Left lung (tissue), 10 donors: ENCODE measurements around the gene CHMP1A. TPM values are rescaled to one million over a fixed set of nuclear protein-coding genes. Genes with fewer than 3 reads are reported as not detected.
A peak's percentile ranks its signal among the peaks of the same experiment; 100 is the strongest.

Source experiments
- ATAC-seq: fragments of 200-7000 bp; cut with Tn5 transposase; one replicate; pipeline ENCODE4 v1.9.1; 2020; ENCODE audit warnings: moderate library complexity
- DNase-seq, 4 donors: peaks; one replicate each; pipeline ENCODE4 v3.0.0-alpha.2; 2013 to 2020
- H3K27ac ChIP-seq, 2 donors: fragments of 200-600 bp; sonication (generic) in 1 of 2; one replicate each; pipeline versions ENCODE4 v1.5.0 to v1.8.0; 2020 to 2021
- H3K27me3 ChIP-seq, 2 donors: fragments of 200-600 bp; sonication (generic) in 1 of 2; one replicate each; pipeline versions ENCODE4 v1.5.0 to v1.8.0; 2020 to 2021
- H3K36me3 ChIP-seq, 2 donors: fragments of 200-600 bp; sonication (generic) in 1 of 2; one replicate each; pipeline versions ENCODE4 v1.5.0 to v1.8.0; 2020 to 2021
- H3K4me1 ChIP-seq, 2 donors: fragments of 200-600 bp; one replicate each; pipeline ENCODE4 v1.8.0; 2021
- H3K4me3 ChIP-seq, 2 donors: fragments of 200-600 bp; sonication (generic) in 1 of 2; one replicate each; pipeline versions ENCODE4 v1.5.0 to v1.8.0; 2020 to 2021; ENCODE audit warnings: mild to moderate bottlenecking in 1 of 2
- H3K9me3 ChIP-seq, 2 donors: fragments of 200-600 bp; sonication (generic) in 1 of 2; one replicate each; pipeline versions ENCODE4 v1.5.0 to v1.8.0; 2020 to 2021
- CTCF ChIP-seq, 2 donors: fragments of 200-600 bp; sonication (generic) in 1 of 2; IDR thresholded peaks; one replicate each; pipeline versions ENCODE4 v1.5.0 to v1.8.0; 2021; ENCODE audit warnings: antibody characterized with exemption in 2 of 2
- intact Hi-C, 2 donors: fragments of 100-400 bp; cut with DNase I; formaldehyde crosslinking; loops; one replicate each; pipeline versions ENCODE4 v1.11.2 to v1.14.2; 2022
- polyA plus RNA-seq, 6 donors: library from polyadenylated mRNA; unstranded; fragments of 120-200 nt; gene quantifications; one replicate each; pipeline ENCODE4 v1.2.1, GENCODE V29; 2013; ENCODE audit not compliant: insufficient read length in 6 of 6
- total RNA-seq, 2 donors: library from RNA; stranded (reverse); fragmentation: NEBNext Ultra II Directional; extraction: Animal tissue kit (Norgen Biotek cat#: 25700); gene quantifications; one replicate each; pipeline ENCODE4 v1.2.1, GENCODE V29; 2021
- donor health status: DM: no; HTN: yes; CAD: no.
- donor health status: DM: no; HTN: no; CAD: no.

Gene CHMP1A
- total and polyA plus RNA-seq, 8 donors = 60.8 to 91.5 (median 72.5) TPM

- Histone ChIP-seq H3K36me3 (no peaks in the 10 kb centered on the region), H3K4me1 (no peaks in the 10 kb centered on the region), H3K4me3 (no peak overlapping the region), H3K27me3 (peaks cover 0 to 11% of the 10 kb centered on the region in 2 donors), H3K27ac (peak overlapping the region in 1 of 2 donors; percentile 57), H3K9me3 (no peaks in the 10 kb centered on the region)
- TF ChIP-seq CTCF (IDR thresholded peaks at IDR 0.05) = no peak
- intact Hi-C loops = no loop called here
- DNase-seq (no peak), ATAC-seq (no peak)
These were observed 40.5 kb downstream of the CHMP1A start for GRCh38 chr16:89617036-89617435.

- Histone ChIP-seq H3K4me3 (no peak overlapping the region), H3K4me1 (no peaks in the 10 kb centered on the region), H3K27me3 (peaks cover 0 to 11% of the 10 kb centered on the region in 2 donors), H3K27ac (peak overlapping the region in 1 of 2 donors; percentile 57), H3K9me3 (no peaks in the 10 kb centered on the region), H3K36me3 (no peaks in the 10 kb centered on the region)
- intact Hi-C loops = no loop called here
- ATAC-seq = no peak
- no peak for TF ChIP-seq CTCF (IDR thresholded peaks at IDR 0.05)
- no peak for DNase-seq
These were observed 40.9 kb downstream of the CHMP1A start for GRCh38 chr16:89616623-89617022.

- peak; percentile 55 for ATAC-seq
- Histone ChIP-seq H3K27me3 (peaks cover 0 to 11% of the 10 kb centered on the region in 2 donors), H3K4me1 (no peaks in the 10 kb centered on the region), H3K4me3 (no peak overlapping the region), H3K36me3 (no peaks in the 10 kb centered on the region), H3K9me3 (no peaks in the 10 kb centered on the region), H3K27ac (no peak overlapping the region)
- intact Hi-C loops = no loop called here
- DNase-seq = no peak
- peak; percentile 62 to 76 for TF ChIP-seq CTCF (IDR thresholded peaks at IDR 0.05)
These were observed 41.9 kb downstream of the CHMP1A start for GRCh38 chr16:89615596-89616090.

GRCh38 chr16:89615176-89615575 is 42.3 kb downstream of the CHMP1A start:
- no peak for ATAC-seq
- no peak for DNase-seq
- H3K9me3 ChIP-seq = no peaks in the 10 kb centered on the region
- H3K27me3 ChIP-seq = peaks cover 0 to 11% of the 10 kb centered on the region in 2 donors
- no peaks in the 10 kb centered on the region for H3K4me1 ChIP-seq
- intact Hi-C loops = no loop called here
- TF ChIP-seq CTCF (IDR thresholded peaks at IDR 0.05) = no peak
- H3K4me3 ChIP-seq = no peak overlapping the region
- no peaks in the 10 kb centered on the region for H3K36me3 ChIP-seq
- H3K27ac ChIP-seq = no peak overlapping the region

- Histone ChIP-seq H3K27me3 (peaks cover 0 to 11% of the 10 kb centered on the region in 2 donors), H3K27ac (no peak overlapping the region), H3K4me1 (no peaks in the 10 kb centered on the region), H3K9me3 (no peaks in the 10 kb centered on the region), H3K4me3 (no peak overlapping the region), H3K36me3 (no peaks in the 10 kb centered on the region)
- ATAC-seq = no peak
- intact Hi-C loops = no loop called here
- DNase-seq = no peak
- TF ChIP-seq CTCF (IDR thresholded peaks at IDR 0.05) = no peak
These were observed 43.5 kb downstream of the CHMP1A start for GRCh38 chr16:89613954-89614459.
